NCI-H2107 treated with DMSO at 0.1 percent for 48 hours (cell line): ENCODE results near the gene KIAA0408.

Source experiments
- DNase-seq: peaks from one replicate; lab custom pipeline; 2025; ENCODE audit not compliant: unreplicated experiment; lab: John Stamatoyannopoulos, UW

The KIAA0408 gene

GRCh38 chr6:127459231-127459641 lies at the start of gene KIAA0408:
Gene KIAA0408, minus strand, starts transcription at chr6:127459389. Its CDS starts 5,408 bp downstream, at chr6:127453981.
- peak; percentile 14 for DNase-seq

GRCh38 chr6:127506894-127507293 lies 47.7 kb upstream of the KIAA0408 start:
- DNase-seq, result no peak

- no peak for DNase-seq
Measured at GRCh38 chr6:127503022-127503421, 43.8 kb upstream of the KIAA0408 start.

GRCh38 chr6:127497410-127497809 lies 38.2 kb upstream of the KIAA0408 start:
- no peak for DNase-seq

GRCh38 chr6:127496471-127496870 lies 37.3 kb upstream of the KIAA0408 start:
- DNase-seq, result no peak

- DNase-seq, result no peak
Measured at GRCh38 chr6:127494240-127494767, 35.1 kb upstream of the KIAA0408 start.

- DNase-seq, result no peak
Measured at GRCh38 chr6:127489248-127489647, 30.1 kb upstream of the KIAA0408 start.

- no peak for DNase-seq
Measured at GRCh38 chr6:127486934-127487333, 27.7 kb upstream of the KIAA0408 start.

- no peak for DNase-seq
Measured at GRCh38 chr6:127484212-127484863, 25.1 kb upstream of the KIAA0408 start.

GRCh38 chr6:127483399-127484055 lies 24.3 kb upstream of the KIAA0408 start:
- DNase-seq, result no peak

- DNase-seq, result no peak
Measured at GRCh38 chr6:127482325-127482724, 23.1 kb upstream of the KIAA0408 start.

- no peak for DNase-seq
Measured at GRCh38 chr6:127481628-127482027, 22.4 kb upstream of the KIAA0408 start.

GRCh38 chr6:127481111-127481510 lies 21.9 kb upstream of the KIAA0408 start:
- DNase-seq, result no peak

GRCh38 chr6:127477658-127478057 lies 18.5 kb upstream of the KIAA0408 start:
- no peak for DNase-seq

- DNase-seq, result no peak
Measured at GRCh38 chr6:127475823-127476176, 16.6 kb upstream of the KIAA0408 start.

GRCh38 chr6:127475135-127475822 lies 16.1 kb upstream of the KIAA0408 start:
- no peak for DNase-seq

- DNase-seq, result no peak
Measured at GRCh38 chr6:127471379-127472255, 12.4 kb upstream of the KIAA0408 start.

- DNase-seq, result no peak
Measured at GRCh38 chr6:127468936-127469335, 9.7 kb upstream of the KIAA0408 start.

- no peak for DNase-seq
Measured at GRCh38 chr6:127466416-127466815, 7.2 kb upstream of the KIAA0408 start.

GRCh38 chr6:127464881-127465459 lies 5.8 kb upstream of the KIAA0408 start:
- peak; percentile 27 for DNase-seq
